Upper lobe of left lung (tissue), 6 donors: ENCODE measurements around the gene PKNOX2. TPM values are rescaled to one million over a fixed set of nuclear protein-coding genes. Genes with fewer than 3 reads are reported as not detected.

ENCODE experiments used
- ATAC-seq, 2 donors: fragments of 200-7000 bp; cut with Tn5 transposase; one replicate each; pipeline ENCODE4 v1.9.1; 2022; ENCODE audit warnings: mild to moderate bottlenecking in 2 of 2, moderate library complexity in 2 of 2; ENCODE audit not compliant: low FRiP score in 2 of 2
- DNase-seq, 2 donors: peaks; one replicate each; pipeline ENCODE4 v3.0.0-alpha.2; 2019 to 2020
- H3K27ac ChIP-seq, 4 donors: fragments of 200-600 bp; sonication (generic); one replicate each; pipeline ENCODE4 v1.5.1; 2016 to 2019
- H3K27me3 ChIP-seq, 4 donors: fragments of 200-600 bp; sonication (generic); one replicate each; pipeline ENCODE4 v1.5.1; 2017 to 2019
- H3K36me3 ChIP-seq, 4 donors: fragments of 200-600 bp; sonication (generic); one replicate each; pipeline ENCODE4 v1.5.1; 2016 to 2019
- H3K4me1 ChIP-seq, 4 donors: fragments of 200-600 bp; sonication (generic); one replicate each; pipeline ENCODE4 v1.5.1; 2018 to 2019
- H3K4me3 ChIP-seq, 4 donors: fragments of 200-600 bp; sonication (generic); one replicate each; pipeline ENCODE4 v1.5.1; 2017 to 2019; ENCODE audit warnings: mild to moderate bottlenecking in 2 of 4, moderate library complexity in 1 of 4
- H3K9me3 ChIP-seq, 4 donors: fragments of 200-600 bp; sonication (generic); one replicate each; pipeline ENCODE4 v1.5.1; 2018 to 2019
- EP300 ChIP-seq, 4 donors: sonication (generic); formaldehyde crosslinking; IDR thresholded peaks; one replicate each; pipeline ENCODE4 v1.5.1; 2017; ENCODE audit warnings: antibody characterized with exemption in 4 of 4, control low read depth in 2 of 4
- POLR2A ChIP-seq, 4 donors: fragments of 450-650 bp; IDR thresholded peaks; one replicate each; pipeline ENCODE4 v1.5.1; 2016 to 2017; ENCODE audit warnings: antibody characterized with exemption in 4 of 4, mild to moderate bottlenecking in 2 of 4
- POLR2AphosphoS5 ChIP-seq, 2 donors: sonication (generic); formaldehyde crosslinking; IDR thresholded peaks; one replicate each; pipeline ENCODE4 v1.5.1; 2017; ENCODE audit warnings: antibody characterized with exemption in 2 of 2
- WGBS, 2 donors: methylation state at CpG; one replicate each; pipeline ENCODE4 v1.1.5; 2017 to 2018; 5-methylcytosine and 5-hydroxymethylcytosine counted together
- total RNA-seq, 6 donors: library from RNA; depleted of rRNA in 4 of 6; stranded (reverse); fragments of >200 nt in 4 of 6; gene quantifications; one replicate each; pipeline versions ENCODE4 v1.1.0 to v1.2.1, GENCODE V29; 2016 to 2021
- TF ChIP-seq, protein P1 (sequence below), 6 experiments: fragments of 450-650 bp in 4 of 6; fragments of 200-600 bp in 2 of 6; sonication (generic) in 2 of 6; IDR thresholded peaks; one replicate each; pipeline ENCODE4 v1.5.1; 2016 to 2019; ENCODE audit warnings: antibody characterized with exemption in 6 of 6
- donor health status: DM: no; HTN: no; CAD: no; lungs with moderate emphysema.
- donor health status: DM: no; HTN: yes; CAD: no; lungs with severe emphysema.

The PKNOX2 gene
- total RNA-seq, 6 donors from 2014 or later: 2.9 to 15.5 (median 8.4) TPM

DNA sequence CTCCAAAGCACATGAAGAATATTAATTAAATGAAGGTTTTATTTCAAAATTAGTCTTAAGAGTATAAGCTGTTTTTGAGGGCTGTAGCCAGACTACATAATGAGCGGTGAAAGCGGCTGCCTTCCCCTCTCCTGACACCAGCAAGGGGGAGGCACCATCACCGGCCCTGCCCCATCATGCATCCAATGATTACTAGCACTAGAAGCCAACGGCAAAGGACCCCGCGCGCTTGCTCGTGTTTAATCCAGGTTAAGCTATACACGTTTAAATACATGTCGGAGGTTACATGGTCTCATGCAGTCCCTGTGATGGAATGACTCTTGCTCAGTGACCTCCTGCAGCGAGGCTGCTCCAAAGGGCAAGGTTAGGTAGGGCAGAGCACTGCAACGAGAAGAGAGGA is 281.2 kb downstream of the PKNOX2 start:
- TF ChIP-seq, protein P1, sequence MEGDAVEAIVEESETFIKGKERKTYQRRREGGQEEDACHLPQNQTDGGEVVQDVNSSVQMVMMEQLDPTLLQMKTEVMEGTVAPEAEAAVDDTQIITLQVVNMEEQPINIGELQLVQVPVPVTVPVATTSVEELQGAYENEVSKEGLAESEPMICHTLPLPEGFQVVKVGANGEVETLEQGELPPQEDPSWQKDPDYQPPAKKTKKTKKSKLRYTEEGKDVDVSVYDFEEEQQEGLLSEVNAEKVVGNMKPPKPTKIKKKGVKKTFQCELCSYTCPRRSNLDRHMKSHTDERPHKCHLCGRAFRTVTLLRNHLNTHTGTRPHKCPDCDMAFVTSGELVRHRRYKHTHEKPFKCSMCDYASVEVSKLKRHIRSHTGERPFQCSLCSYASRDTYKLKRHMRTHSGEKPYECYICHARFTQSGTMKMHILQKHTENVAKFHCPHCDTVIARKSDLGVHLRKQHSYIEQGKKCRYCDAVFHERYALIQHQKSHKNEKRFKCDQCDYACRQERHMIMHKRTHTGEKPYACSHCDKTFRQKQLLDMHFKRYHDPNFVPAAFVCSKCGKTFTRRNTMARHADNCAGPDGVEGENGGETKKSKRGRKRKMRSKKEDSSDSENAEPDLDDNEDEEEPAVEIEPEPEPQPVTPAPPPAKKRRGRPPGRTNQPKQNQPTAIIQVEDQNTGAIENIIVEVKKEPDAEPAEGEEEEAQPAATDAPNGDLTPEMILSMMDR (IDR thresholded peaks at IDR 0.05): no peak
- no peak for TF ChIP-seq EP300 (IDR thresholded peaks at IDR 0.05)
- no peak for TF ChIP-seq POLR2A (IDR thresholded peaks at IDR 0.05)
- TF ChIP-seq POLR2AphosphoS5 (IDR thresholded peaks at IDR 0.05): no peak
- no peak overlapping the region for H3K27ac ChIP-seq
- no peaks in the 10 kb centered on the region for H3K27me3 ChIP-seq
- peaks cover 0 to 13% (median 0%) of the 10 kb centered on the region in 4 donors for H3K36me3 ChIP-seq
- H3K4me1 ChIP-seq: peaks cover 0 to under 1% (median 0%) of the 10 kb centered on the region in 4 donors
- H3K4me3 ChIP-seq: no peak overlapping the region
- no peaks in the 10 kb centered on the region for H3K9me3 ChIP-seq
- no peak for DNase-seq
- peak in 1 of 2 donors; percentile 8 for ATAC-seq
- 90 to 96% methylated on average over 12 of the region's 12 CpGs for WGBS, 2 donors

DNA sequence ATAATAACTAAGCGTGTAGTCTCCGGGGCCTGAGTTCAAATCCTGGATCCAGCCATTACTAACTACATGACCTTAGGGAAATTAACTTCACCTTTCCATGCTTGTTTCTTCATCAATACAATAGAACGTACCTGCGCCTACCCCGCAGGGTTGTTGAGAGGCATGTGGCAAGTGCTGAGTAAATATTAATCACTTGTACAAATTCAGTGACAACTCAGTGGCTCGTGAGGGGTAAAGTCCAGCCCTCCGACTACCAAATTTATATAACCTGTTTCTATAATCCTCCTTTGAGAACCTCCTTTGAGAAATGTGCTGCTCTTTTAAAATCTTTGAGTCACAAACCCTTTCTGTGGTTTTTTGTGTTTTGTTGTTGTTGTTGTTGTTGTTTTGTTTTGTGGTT is 281.7 kb downstream of the PKNOX2 start:
- Histone ChIP-seq H3K4me1 (peaks cover 3 to 6% (median 4%) of the 10 kb centered on the region in 4 donors), H3K27me3 (no peaks in the 10 kb centered on the region), H3K27ac (no peak overlapping the region), H3K9me3 (no peaks in the 10 kb centered on the region), H3K36me3 (peaks cover 0 to 13% (median 0%) of the 10 kb centered on the region in 4 donors), H3K4me3 (no peak overlapping the region)
- TF ChIP-seq EP300 (IDR thresholded peaks at IDR 0.05) (no peak), POLR2AphosphoS5 (IDR thresholded peaks at IDR 0.05) (no peak), POLR2A (IDR thresholded peaks at IDR 0.05) (no peak)
- TF ChIP-seq, protein P1 (IDR thresholded peaks at IDR 0.05): no peak
- DNase-seq (no peak), ATAC-seq (no peak)
- WGBS, 2 donors: 74 to 77% methylated on average over 7 of the region's 7 CpGs

DNA sequence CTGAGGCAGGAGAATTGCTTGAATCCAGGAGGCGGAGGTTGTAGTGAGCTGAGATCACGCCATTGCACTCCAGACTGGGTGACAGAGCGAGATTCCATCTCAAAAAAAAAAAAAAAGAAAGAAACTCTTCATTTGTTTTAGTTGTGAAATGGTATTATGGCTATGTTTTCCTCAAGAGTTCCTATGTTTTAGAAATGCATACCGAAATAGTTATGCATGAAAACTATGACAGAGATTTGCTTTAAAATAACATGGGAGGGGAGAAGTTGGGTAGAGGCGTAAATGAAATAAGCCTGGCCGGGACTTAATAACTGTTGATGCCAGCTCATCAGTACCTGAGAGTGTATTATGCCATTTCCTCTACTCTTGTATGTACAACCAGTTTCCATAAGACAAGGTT is 283.2 kb downstream of the PKNOX2 start:
- no peaks in the 10 kb centered on the region for H3K9me3 ChIP-seq
- H3K27me3 ChIP-seq: no peaks in the 10 kb centered on the region
- H3K27ac ChIP-seq: no peak overlapping the region
- peaks cover 12 to 19% (median 17%) of the 10 kb centered on the region in 4 donors for H3K4me1 ChIP-seq
- TF ChIP-seq, protein P1 (IDR thresholded peaks at IDR 0.05): no peak
- TF ChIP-seq EP300 (IDR thresholded peaks at IDR 0.05): no peak
- TF ChIP-seq POLR2AphosphoS5 (IDR thresholded peaks at IDR 0.05): no peak
- TF ChIP-seq POLR2A (IDR thresholded peaks at IDR 0.05): no peak
- ATAC-seq: no peak
- WGBS, 2 donors: 82 to 87% methylated on average over 6 of the region's 6 CpGs
- DNase-seq: no peak
- peaks cover 0 to 13% (median 0%) of the 10 kb centered on the region in 4 donors for H3K36me3 ChIP-seq
- no peak overlapping the region for H3K4me3 ChIP-seq

DNA sequence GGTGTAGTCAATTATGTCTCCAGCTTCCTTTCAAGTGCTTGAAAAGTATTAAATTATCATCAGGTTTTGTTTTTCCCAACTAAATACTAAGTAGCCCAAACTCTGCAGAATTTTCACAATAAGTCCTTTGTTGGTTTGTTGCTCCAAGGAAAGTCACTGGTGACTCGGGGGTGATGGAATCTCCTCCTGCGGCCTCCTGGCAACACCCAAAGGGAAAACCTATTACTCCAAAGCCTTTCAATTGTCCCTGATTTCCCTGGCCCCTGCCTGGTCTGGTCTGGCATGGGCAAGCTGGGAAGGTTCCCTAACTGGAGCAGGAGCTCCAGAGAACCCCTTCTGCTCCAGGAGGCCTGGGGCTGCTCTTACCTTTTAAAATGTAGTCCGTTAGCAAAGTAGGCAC is 283.6 kb downstream of the PKNOX2 start:
- H3K4me1 ChIP-seq: peaks cover 12 to 19% (median 17%) of the 10 kb centered on the region in 4 donors
- H3K27ac ChIP-seq: no peak overlapping the region
- DNase-seq (no peak), ATAC-seq (no peak)
- no peaks in the 10 kb centered on the region for H3K9me3 ChIP-seq
- no peak for TF ChIP-seq POLR2AphosphoS5 (IDR thresholded peaks at IDR 0.05)
- H3K36me3 ChIP-seq: peaks cover 0 to 13% (median 0%) of the 10 kb centered on the region in 4 donors
- 90% methylated on average over 3 of the region's 3 CpGs for WGBS, 2 donors
- no peak overlapping the region for H3K4me3 ChIP-seq
- H3K27me3 ChIP-seq: no peaks in the 10 kb centered on the region

DNA sequence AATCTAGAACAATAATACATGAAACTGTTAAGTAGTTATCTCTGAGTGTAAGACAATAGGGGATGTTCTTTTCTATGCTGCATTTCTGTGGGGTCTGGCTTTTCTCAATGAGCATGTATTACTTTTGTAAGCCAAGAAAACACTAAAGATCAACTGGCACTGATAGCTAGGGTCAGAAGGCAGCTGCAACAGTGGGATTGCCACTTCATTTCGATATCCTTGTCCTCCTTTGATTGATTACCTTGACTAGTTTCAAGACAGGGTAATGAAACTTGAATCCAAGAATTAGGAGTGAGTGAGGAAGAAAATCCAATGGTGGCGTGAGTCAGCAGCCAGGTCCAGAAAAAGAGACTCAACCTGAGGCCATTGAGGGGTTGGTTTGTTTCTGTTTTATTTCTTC is 285.0 kb downstream of the PKNOX2 start:
- Histone ChIP-seq H3K36me3 (peaks cover 0 to 13% (median 0%) of the 10 kb centered on the region in 4 donors), H3K4me1 (peaks cover 12 to 19% (median 17%) of the 10 kb centered on the region in 4 donors), H3K27ac (no peak overlapping the region), H3K27me3 (no peaks in the 10 kb centered on the region), H3K9me3 (no peaks in the 10 kb centered on the region), H3K4me3 (no peak overlapping the region)
- WGBS, 2 donors: 90 to 91% methylated on average over 2 of the region's 2 CpGs
- TF ChIP-seq POLR2A (IDR thresholded peaks at IDR 0.05): no peak
- TF ChIP-seq, protein P1 (IDR thresholded peaks at IDR 0.05): no peak
- TF ChIP-seq EP300 (IDR thresholded peaks at IDR 0.05): no peak
- no peak for TF ChIP-seq POLR2AphosphoS5 (IDR thresholded peaks at IDR 0.05)
- ATAC-seq: no peak
- DNase-seq: no peak
